HCT116 (cell line): ENCODE measurements around the gene SEC23A.

ENCODE experiments used
- CTCF ChIP-seq, 3 experiments: fragments of 200-600 bp in 1 of 3; sonication (generic) in 1 of 3; IDR thresholded peaks in 2 of 3; conservative IDR thresholded peaks in 1 of 3; 2 replicates each; pipeline ENCODE4 v1.5.1; 2012 to 2017; ENCODE audit warnings: low read depth in 2 of 3, low read length in 2 of 3, antibody characterized with exemption in 1 of 3, borderline replicate concordance in 1 of 3, control low read depth in 1 of 3, mild to moderate bottlenecking in 1 of 3, mixed read lengths in 1 of 3, mixed run types in 1 of 3, moderate library complexity in 1 of 3; ENCODE audit not compliant: insufficient read depth in 1 of 3
- EZH2 ChIP-seq: fragments of 200-600 bp; sonication (generic); IDR thresholded peaks from 2 replicates; pipeline ENCODE4 v1.6.1; 2017; ENCODE audit warnings: antibody characterized with exemption, mixed run types
- MAX ChIP-seq: IDR thresholded peaks from 2 replicates; pipeline ENCODE4 v1.6.1; 2012
- POLR2A ChIP-seq: IDR thresholded peaks from 2 replicates; pipeline ENCODE4 v1.7.0; 2011; ENCODE audit warnings: borderline replicate concordance; ENCODE audit not compliant: insufficient read depth, insufficient read length; ENCODE audit errors: extremely low read depth
- RAD21 ChIP-seq: IDR thresholded peaks from 2 replicates; pipeline ENCODE4 v1.6.1; 2012; ENCODE audit warnings: low read depth, mild to moderate bottlenecking
- SP1 ChIP-seq: IDR thresholded peaks from 2 replicates; pipeline ENCODE4 v1.6.1; 2012; ENCODE audit warnings: low read depth
- TCF7L2 ChIP-seq: IDR thresholded peaks from 2 replicates; pipeline ENCODE4 v1.7.0; 2011; ENCODE audit warnings: borderline replicate concordance, inconsistent platforms; ENCODE audit not compliant: insufficient read depth, insufficient read length; ENCODE audit errors: extremely low read depth

GRCh38 chr14:39028620-39029019, 74.4 kb downstream of the SEC23A start:
- TF ChIP-seq CTCF (IDR thresholded peaks at IDR 0.05 in 2 of 3, conservative IDR thresholded peaks at IDR 0.05 in 1 of 3; ENCODE audit: borderline replicate concordance in 1 of 3, insufficient read depth in 1 of 3, low read depth in 2 of 3, low read length in 2 of 3) (no peak), RAD21 (no peak), SP1 (no peak), EZH2 (no peak), TCF7L2 (no peak), MAX (no peak), POLR2A (no peak)
